Activated T-cell treated with anti-CD3 and anti-CD28 coated beads for 48 hours (primary cell): Measurements from ENCODE around the gene PHOSPHO2.

Experiments
- DNase-seq: peaks from one replicate; pipeline ENCODE4 v3.0.0-alpha.2; 2020; ENCODE audit warnings: low read depth

The PHOSPHO2 gene

GRCh38 chr2:169716938-169717690 is 22.8 kb downstream of the PHOSPHO2 start:
- no peak for DNase-seq

GRCh38 chr2:169717691-169718063 is 23.4 kb downstream of the PHOSPHO2 start:
- DNase-seq, result no peak

GRCh38 chr2:169718930-169719504 is 24.7 kb downstream of the PHOSPHO2 start:
- DNase-seq, result no peak

- DNase-seq, result no peak
Observed at GRCh38 chr2:169721016-169721415, 26.7 kb downstream of the PHOSPHO2 start.

- DNase-seq, result no peak
Observed at GRCh38 chr2:169727065-169727464, 32.8 kb downstream of the PHOSPHO2 start.

- DNase-seq, result no peak
Observed at GRCh38 chr2:169729274-169729605, 35.0 kb downstream of the PHOSPHO2 start.

GRCh38 chr2:169732075-169732474 is 37.8 kb downstream of the PHOSPHO2 start:
- DNase-seq, result no peak

GRCh38 chr2:169732583-169733358 is 38.5 kb downstream of the PHOSPHO2 start:
- DNase-seq, result no peak

GRCh38 chr2:169734169-169734847 is 40.0 kb downstream of the PHOSPHO2 start:
- peak; percentile 21 for DNase-seq

GRCh38 chr2:169735623-169736022 is 41.4 kb downstream of the PHOSPHO2 start:
- no peak for DNase-seq

GRCh38 chr2:169736902-169737301 is 42.6 kb downstream of the PHOSPHO2 start:
- no peak for DNase-seq

- no peak for DNase-seq
Observed at GRCh38 chr2:169738566-169739229, 44.4 kb downstream of the PHOSPHO2 start.

- no peak for DNase-seq
Observed at GRCh38 chr2:169739351-169739750, 45.1 kb downstream of the PHOSPHO2 start.

GRCh38 chr2:169743549-169743948 is 49.3 kb downstream of the PHOSPHO2 start:
- DNase-seq, result no peak

- no peak for DNase-seq
Observed at GRCh38 chr2:169746240-169746639, 52.0 kb downstream of the PHOSPHO2 start.

GRCh38 chr2:169748319-169748718 is 54.0 kb downstream of the PHOSPHO2 start:
- DNase-seq, result no peak
